OCI-LY1 (cell line): ENCODE results near the gene STRN4.

Source experiments
- H2AFZ ChIP-seq: fragments of 200-600 bp; sonication (generic), shearing (Covaris generic); 2 replicates; pipeline ENCODE4 v1.6.0; 2014; ENCODE audit warnings: antibody characterized with exemption, mild to moderate bottlenecking, low read length
- H3F3A ChIP-seq: fragments of 200-600 bp; sonication (generic), shearing (Covaris generic); 2 replicates; pipeline ENCODE4 v1.6.0; 2014; ENCODE audit warnings: mild to moderate bottlenecking, antibody characterized with exemption, low read length, moderate library complexity; ENCODE audit not compliant: insufficient read depth
- H3K27ac ChIP-seq: fragments of 200-600 bp; sonication (generic); 2 replicates; pipeline ENCODE4 v1.5.1; 2014; ENCODE audit warnings: low read length, mixed run types, mild to moderate bottlenecking, low read depth; ENCODE audit not compliant: poor library complexity, severe bottlenecking
- H3K27me3 ChIP-seq: fragments of 200-600 bp; sonication (generic); 2 replicates; pipeline ENCODE4 v1.6.0; 2014; ENCODE audit warnings: antibody characterized with exemption, mild to moderate bottlenecking, low read length, moderate library complexity; ENCODE audit not compliant: insufficient read depth
- H3K36me3 ChIP-seq: fragments of 200-600 bp; sonication (generic); 2 replicates; pipeline ENCODE4 v1.6.1; 2014; ENCODE audit warnings: mild to moderate bottlenecking, antibody characterized with exemption, low read length, moderate library complexity, mixed read lengths; ENCODE audit not compliant: insufficient read depth
- H3K4me1 ChIP-seq: fragments of 200-600 bp; sonication (generic); 2 replicates; pipeline ENCODE4 v1.5.1; 2014; ENCODE audit warnings: mild to moderate bottlenecking, low read length, moderate library complexity; ENCODE audit not compliant: insufficient read depth, severe bottlenecking
- H3K4me2 ChIP-seq: fragments of 200-600 bp; sonication (generic), shearing (Covaris generic); 2 replicates; pipeline ENCODE4 v1.6.1; 2014; ENCODE audit warnings: low read length
- H3K4me3 ChIP-seq: fragments of 200-600 bp; sonication (generic); 2 replicates; pipeline ENCODE4 v1.5.1; 2014; ENCODE audit warnings: low read length, low read depth, mild to moderate bottlenecking, mixed read lengths; ENCODE audit not compliant: poor library complexity, severe bottlenecking
- H3K79me2 ChIP-seq: fragments of 200-600 bp; shearing (Covaris generic); 2 replicates; pipeline ENCODE4 v1.6.1; 2016; ENCODE audit warnings: mixed run types, low read length, mixed read lengths; ENCODE audit not compliant: insufficient read depth
- H3K9ac ChIP-seq: fragments of 200-600 bp; sonication (generic), shearing (Covaris generic); 2 replicates; pipeline ENCODE4 v1.6.1; 2014; ENCODE audit warnings: mild to moderate bottlenecking, low read length, mixed read lengths
- H3K9me2 ChIP-seq: fragments of 200-600 bp; sonication (generic), shearing (Covaris generic); 2 replicates; pipeline ENCODE4 v1.6.1; 2014; ENCODE audit warnings: low read depth, mild to moderate bottlenecking, low read length, mixed read lengths
- H3K9me3 ChIP-seq: fragments of 200-600 bp; shearing (Covaris generic); 2 replicates; pipeline ENCODE4 v1.6.1; 2014; ENCODE audit warnings: low read length, mixed read lengths
- H4K20me1 ChIP-seq: fragments of 200-600 bp; sonication (generic), shearing (Covaris generic); 2 replicates; pipeline ENCODE4 v1.6.0; 2016; ENCODE audit warnings: mild to moderate bottlenecking, low read length; ENCODE audit not compliant: insufficient read depth
- EZH2 ChIP-seq: fragments of 200-600 bp; sonication (generic), shearing (Covaris generic); IDR thresholded peaks from 2 replicates; pipeline ENCODE4 v1.8.0; 2017; ENCODE audit warnings: borderline replicate concordance, mixed run types, mild to moderate bottlenecking, antibody characterized with exemption, low read length, moderate library complexity, mixed read lengths
- TF ChIP-seq, protein P1 (sequence below): fragments of 200-600 bp; sonication (generic), shearing (Covaris generic); IDR thresholded peaks from 2 replicates; pipeline ENCODE4 v1.5.1; 2017; ENCODE audit warnings: mild to moderate bottlenecking, antibody characterized with exemption, low read length, moderate library complexity, mixed read lengths

The STRN4 gene

DNA sequence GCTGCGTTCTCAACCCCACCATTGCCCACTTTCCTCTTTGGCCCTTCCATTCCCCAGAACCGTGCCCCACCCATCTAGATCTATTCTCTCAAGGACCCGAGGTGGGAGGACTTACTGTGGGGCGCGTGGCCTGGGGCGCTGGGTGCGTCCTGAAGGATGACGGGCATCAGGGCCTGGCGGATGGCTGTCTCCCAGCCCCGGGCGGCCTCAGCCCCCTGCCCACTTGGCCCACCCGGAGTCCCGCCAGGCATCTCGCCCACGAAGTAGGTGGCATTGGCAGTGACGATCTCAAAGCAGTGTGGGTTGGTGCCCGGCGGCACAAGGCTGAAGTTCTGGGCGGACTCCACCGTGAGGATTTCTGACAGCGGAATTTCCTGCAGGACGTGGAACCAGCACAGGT is 52.5 kb downstream of the STRN4 start:
- Histone ChIP-seq H3K9me2 (no peaks in the 10 kb centered on the region), H3K4me1 (no peaks in the 10 kb centered on the region), H3K4me3 (no peak overlapping the region), H3K27ac (no peak overlapping the region), H3K4me2 (no peak overlapping the region), H3F3A (no peaks in the 10 kb centered on the region), H3K79me2 (no peaks in the 10 kb centered on the region), H2AFZ (no peak overlapping the region), H3K9me3 (no peaks in the 10 kb centered on the region), H3K36me3 (peaks cover 87% of the 10 kb centered on the region), H3K27me3 (no peaks in the 10 kb centered on the region), H4K20me1 (no peaks in the 10 kb centered on the region), H3K9ac (no peak overlapping the region)
- TF ChIP-seq, protein P1, sequence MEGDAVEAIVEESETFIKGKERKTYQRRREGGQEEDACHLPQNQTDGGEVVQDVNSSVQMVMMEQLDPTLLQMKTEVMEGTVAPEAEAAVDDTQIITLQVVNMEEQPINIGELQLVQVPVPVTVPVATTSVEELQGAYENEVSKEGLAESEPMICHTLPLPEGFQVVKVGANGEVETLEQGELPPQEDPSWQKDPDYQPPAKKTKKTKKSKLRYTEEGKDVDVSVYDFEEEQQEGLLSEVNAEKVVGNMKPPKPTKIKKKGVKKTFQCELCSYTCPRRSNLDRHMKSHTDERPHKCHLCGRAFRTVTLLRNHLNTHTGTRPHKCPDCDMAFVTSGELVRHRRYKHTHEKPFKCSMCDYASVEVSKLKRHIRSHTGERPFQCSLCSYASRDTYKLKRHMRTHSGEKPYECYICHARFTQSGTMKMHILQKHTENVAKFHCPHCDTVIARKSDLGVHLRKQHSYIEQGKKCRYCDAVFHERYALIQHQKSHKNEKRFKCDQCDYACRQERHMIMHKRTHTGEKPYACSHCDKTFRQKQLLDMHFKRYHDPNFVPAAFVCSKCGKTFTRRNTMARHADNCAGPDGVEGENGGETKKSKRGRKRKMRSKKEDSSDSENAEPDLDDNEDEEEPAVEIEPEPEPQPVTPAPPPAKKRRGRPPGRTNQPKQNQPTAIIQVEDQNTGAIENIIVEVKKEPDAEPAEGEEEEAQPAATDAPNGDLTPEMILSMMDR = no peak
- TF ChIP-seq EZH2 = no peak

DNA sequence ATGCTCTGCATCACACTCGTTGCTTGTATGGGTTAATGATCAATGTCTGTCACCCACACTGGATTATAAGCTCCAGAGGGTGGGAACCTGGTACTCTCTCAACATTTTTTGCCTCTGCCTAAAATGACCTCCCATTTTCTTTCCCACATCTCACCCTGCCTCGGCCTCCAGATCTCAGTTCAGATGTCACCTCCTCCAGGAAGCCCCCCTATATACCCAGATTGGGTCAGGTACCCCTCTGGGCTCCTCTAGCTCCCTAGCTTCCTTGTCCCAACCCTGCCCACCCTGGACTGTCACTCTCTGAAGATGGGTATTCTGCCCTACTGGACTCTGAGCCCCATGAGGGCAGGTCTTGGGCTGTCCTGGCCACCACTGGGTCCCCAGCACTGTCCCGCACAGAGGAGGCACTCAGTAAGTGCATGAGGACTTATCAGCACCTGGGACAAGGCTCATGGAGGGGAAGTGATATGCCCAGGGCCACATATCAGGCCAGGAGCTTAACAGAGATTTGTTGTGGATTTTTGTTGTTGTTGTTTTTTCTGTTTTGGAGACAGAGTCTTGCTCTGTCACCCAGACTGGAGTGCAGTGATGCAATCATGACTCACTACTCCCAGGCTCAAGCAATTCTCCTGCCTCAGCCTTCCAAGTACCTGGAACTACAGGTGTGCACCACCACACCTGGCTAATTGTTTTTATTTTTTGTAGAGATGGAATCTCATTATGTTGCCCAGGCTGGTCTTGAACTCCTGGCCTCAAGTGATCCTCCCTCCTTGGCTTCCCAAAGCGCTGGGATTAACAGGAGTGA is 53.1 kb downstream of the STRN4 start:
- no peaks in the 10 kb centered on the region for H3K79me2 ChIP-seq
- H3K9me3 ChIP-seq = no peaks in the 10 kb centered on the region
- no peaks in the 10 kb centered on the region for H3F3A ChIP-seq
- no peak overlapping the region for H3K9ac ChIP-seq
- no peak overlapping the region for H2AFZ ChIP-seq
- H3K27ac ChIP-seq = no peak overlapping the region
- no peak for TF ChIP-seq EZH2
- TF ChIP-seq, protein P1 = no peak
- no peak overlapping the region for H3K4me3 ChIP-seq
- H3K27me3 ChIP-seq = no peaks in the 10 kb centered on the region
- no peak overlapping the region for H3K4me2 ChIP-seq
- no peaks in the 10 kb centered on the region for H4K20me1 ChIP-seq
- no peaks in the 10 kb centered on the region for H3K9me2 ChIP-seq
- H3K4me1 ChIP-seq = no peaks in the 10 kb centered on the region
- H3K36me3 ChIP-seq = peaks cover 84% of the 10 kb centered on the region

DNA sequence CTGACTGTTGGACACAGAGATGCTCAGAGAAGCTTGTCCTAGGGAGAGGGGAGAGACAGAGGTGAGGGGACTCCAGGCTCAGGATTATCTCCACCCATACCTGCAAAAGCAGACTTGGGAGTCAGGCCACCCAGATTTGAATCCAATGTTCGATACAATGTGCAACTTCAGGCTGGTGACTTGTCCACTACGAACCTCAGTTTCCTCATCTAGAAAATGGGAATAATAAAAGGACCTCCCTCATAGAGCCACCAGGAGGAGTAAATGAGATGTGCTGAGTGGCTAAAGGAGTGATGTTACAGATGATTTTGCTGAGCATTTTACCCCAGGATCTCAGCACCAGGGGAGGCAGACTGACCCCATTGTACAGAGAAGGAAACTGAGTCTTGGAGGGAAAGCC is 54.3 kb downstream of the STRN4 start:
- H3K79me2 ChIP-seq = no peaks in the 10 kb centered on the region
- H3K36me3 ChIP-seq = peaks cover 88% of the 10 kb centered on the region

More for the DNA sequence above, 54.3 kb downstream of the STRN4 start:
- Histone ChIP-seq H3K4me3 (no peak overlapping the region), H3K9me2 (no peaks in the 10 kb centered on the region), H3K9me3 (no peaks in the 10 kb centered on the region), H3K4me2 (no peak overlapping the region), H3K27me3 (no peaks in the 10 kb centered on the region), H3K4me1 (no peaks in the 10 kb centered on the region), H4K20me1 (no peaks in the 10 kb centered on the region), H3K27ac (no peak overlapping the region), H3K9ac (no peak overlapping the region), H2AFZ (no peak overlapping the region), H3F3A (no peaks in the 10 kb centered on the region)
- TF ChIP-seq, protein P1 = no peak
- TF ChIP-seq EZH2 = no peak
